ENCODE measurements around the gene KRTAP22-2.

Gene KRTAP22-2

GRCh38 chr21:30590297-30590696 is at the start of gene KRTAP22-2:
Gene KRTAP22-2 (minus strand): TSS chr21:30590397.
- no peak for DNase-seq (ENCODE audit: extremely low read depth in 1 of 2, low read depth in 1 of 2)

GRCh38 chr21:30638686-30639085 is 48.5 kb upstream of the KRTAP22-2 start:
- DNase-seq (ENCODE audit: extremely low read depth in 1 of 2, low read depth in 1 of 2), result no peak

GRCh38 chr21:30634906-30635305 is 44.7 kb upstream of the KRTAP22-2 start, which contains the start of gene KRTAP20-2:
Gene KRTAP20-2 (plus strand): TSS chr21:30635206. CDS start chr21:30635264, 58 bp downstream.
- no peak for DNase-seq (ENCODE audit: extremely low read depth in 1 of 2, low read depth in 1 of 2)

GRCh38 chr21:30629200-30629599 is 39.0 kb upstream of the KRTAP22-2 start:
- no peak for DNase-seq (ENCODE audit: extremely low read depth in 1 of 2, low read depth in 1 of 2)

- no peak for DNase-seq (ENCODE audit: extremely low read depth in 1 of 2, low read depth in 1 of 2)
Observed at GRCh38 chr21:30628109-30628508, 37.9 kb upstream of the KRTAP22-2 start.

GRCh38 chr21:30625449-30626165 is 35.4 kb upstream of the KRTAP22-2 start:
- DNase-seq (ENCODE audit: extremely low read depth in 1 of 2, low read depth in 1 of 2), result no peak

GRCh38 chr21:30623362-30623761 is 33.2 kb upstream of the KRTAP22-2 start:
- DNase-seq (ENCODE audit: extremely low read depth in 1 of 2, low read depth in 1 of 2), result no peak

GRCh38 chr21:30620522-30620921 is 30.3 kb upstream of the KRTAP22-2 start, which contains the start of gene KRTAP20-4:
Gene KRTAP20-4 (plus strand): TSS chr21:30620627.
- DNase-seq (ENCODE audit: extremely low read depth in 1 of 2, low read depth in 1 of 2), result no peak

GRCh38 chr21:30620080-30620479 is 29.9 kb upstream of the KRTAP22-2 start:
- no peak for DNase-seq (ENCODE audit: extremely low read depth in 1 of 2, low read depth in 1 of 2)

- no peak for DNase-seq (ENCODE audit: extremely low read depth in 1 of 2, low read depth in 1 of 2)
Observed at GRCh38 chr21:30616125-30616524, 25.9 kb upstream of the KRTAP22-2 start, which contains the start of gene KRTAP20-1. Gene KRTAP20-1 (plus strand): TSS chr21:30616425. CDS start chr21:30616455, 30 bp downstream.

- no peak for DNase-seq (ENCODE audit: extremely low read depth in 1 of 2, low read depth in 1 of 2)
Observed at GRCh38 chr21:30615199-30615598, 25.0 kb upstream of the KRTAP22-2 start.

- no peak for DNase-seq (ENCODE audit: extremely low read depth in 1 of 2, low read depth in 1 of 2)
Observed at GRCh38 chr21:30613836-30614235, 23.6 kb upstream of the KRTAP22-2 start, which contains the start of gene KRTAP6-1. Gene KRTAP6-1 (minus strand): TSS chr21:30613930. CDS start chr21:30613904, 26 bp downstream.

- no peak for DNase-seq (ENCODE audit: extremely low read depth in 1 of 2, low read depth in 1 of 2)
Observed at GRCh38 chr21:30612132-30612531, 21.9 kb upstream of the KRTAP22-2 start.

GRCh38 chr21:30605968-30606367 is 15.8 kb upstream of the KRTAP22-2 start:
- DNase-seq (ENCODE audit: extremely low read depth in 1 of 2, low read depth in 1 of 2), result no peak

GRCh38 chr21:30600787-30601186 is 10.6 kb upstream of the KRTAP22-2 start, which contains the start of gene KRTAP22-1:
Gene KRTAP22-1 (plus strand): TSS chr21:30601087.
- no peak for DNase-seq (ENCODE audit: extremely low read depth in 1 of 2, low read depth in 1 of 2)

GRCh38 chr21:30598802-30599201 is 8.6 kb upstream of the KRTAP22-2 start, which contains the start of gene KRTAP6-2:
Gene KRTAP6-2 (minus strand): TSS chr21:30598902. CDS start chr21:30598874, 28 bp downstream.
- DNase-seq (ENCODE audit: extremely low read depth in 1 of 2, low read depth in 1 of 2), result no peak

GRCh38 chr21:30592140-30592539 is 1.9 kb upstream of the KRTAP22-2 start, which contains the start of gene KRTAP6-3:
Gene KRTAP6-3 (plus strand): TSS chr21:30592440. CDS start chr21:30592446, 6 bp downstream.
- no peak for DNase-seq (ENCODE audit: extremely low read depth in 1 of 2, low read depth in 1 of 2)

- no peak for DNase-seq (ENCODE audit: extremely low read depth in 1 of 2, low read depth in 1 of 2)
Observed at GRCh38 chr21:30582870-30583269, 7.3 kb downstream of the KRTAP22-2 start.

GRCh38 chr21:30580132-30580531 is 10.1 kb downstream of the KRTAP22-2 start:
- DNase-seq (ENCODE audit: extremely low read depth in 1 of 2, low read depth in 1 of 2), result no peak

GRCh38 chr21:30579346-30579745 is 10.9 kb downstream of the KRTAP22-2 start:
- no peak for DNase-seq (ENCODE audit: extremely low read depth in 1 of 2, low read depth in 1 of 2)

GRCh38 chr21:30577766-30578165 is 12.4 kb downstream of the KRTAP22-2 start:
- no peak for DNase-seq (ENCODE audit: extremely low read depth in 1 of 2, low read depth in 1 of 2)

GRCh38 chr21:30567617-30568016 is 22.6 kb downstream of the KRTAP22-2 start:
- DNase-seq (ENCODE audit: extremely low read depth in 1 of 2, low read depth in 1 of 2), result no peak

Data from activated CD8-positive, alpha-beta memory T cell treated with anti-CD3 and anti-CD28 coated beads for 1 hour (primary cell).